H9 (cell line): Measurements from ENCODE around the gene DNAJC2. TPM values are rescaled to one million over a fixed set of nuclear protein-coding genes. Genes with fewer than 3 reads are reported as not detected.

ENCODE experiments used
- DNase-seq: peaks from one replicate; pipeline ENCODE4 v3.0.0-alpha.2; 2017
- H2AFZ ChIP-seq: one replicate; pipeline ENCODE4 v1.6.1; 2013; ENCODE audit warnings: mild to moderate bottlenecking, low read length, control low read depth, moderate library complexity
- H2AK5ac ChIP-seq: 2 replicates; pipeline ENCODE4 v1.6.1; 2013; ENCODE audit warnings: low read length, control low read depth, mixed read lengths; ENCODE audit not compliant: insufficient read length
- H2BK120ac ChIP-seq: one replicate; pipeline ENCODE4 v1.6.1; 2013; ENCODE audit warnings: low read depth, mild to moderate bottlenecking, low read length, control low read depth, inconsistent platforms; ENCODE audit not compliant: poor library complexity, severe bottlenecking
- H2BK12ac ChIP-seq: 2 replicates; pipeline ENCODE4 v1.6.1; 2013; ENCODE audit warnings: low read length, control low read depth, mixed read lengths, low read depth; ENCODE audit not compliant: insufficient read length
- H2BK15ac ChIP-seq: 2 replicates; pipeline ENCODE4 v1.6.1; 2013; ENCODE audit warnings: low read depth, low read length, control low read depth
- H2BK20ac ChIP-seq: one replicate; pipeline ENCODE4 v1.6.1; 2013; ENCODE audit warnings: low read depth, mild to moderate bottlenecking, low read length, control low read depth, inconsistent platforms; ENCODE audit not compliant: poor library complexity, severe bottlenecking
- H2BK5ac ChIP-seq: 2 replicates; pipeline ENCODE4 v1.6.1; 2013; ENCODE audit warnings: low read length, control low read depth, mixed read lengths; ENCODE audit not compliant: insufficient read length
- H3K14ac ChIP-seq: 2 replicates; pipeline ENCODE4 v1.6.1; 2013; ENCODE audit warnings: low read length, control low read depth; ENCODE audit not compliant: insufficient read depth
- H3K18ac ChIP-seq: 2 replicates; pipeline ENCODE4 v1.6.1; 2013; ENCODE audit warnings: low read depth, mild to moderate bottlenecking, mixed read lengths, low read length, control low read depth; ENCODE audit not compliant: insufficient read length
- H3K23ac ChIP-seq: 2 replicates; pipeline ENCODE4 v1.6.1; 2013; ENCODE audit warnings: low read length, control low read depth, mixed read lengths, low read depth; ENCODE audit not compliant: insufficient read length
- H3K23me2 ChIP-seq: 2 replicates; pipeline ENCODE4 v1.6.1; 2013; ENCODE audit warnings: low read depth, mild to moderate bottlenecking, mixed read lengths, low read length, control low read depth; ENCODE audit not compliant: insufficient read length, poor library complexity, severe bottlenecking
- H3K27ac ChIP-seq: 2 replicates; pipeline ENCODE4 v1.5.1; 2013; ENCODE audit warnings: low read length, control low read depth, mixed read lengths, low read depth; ENCODE audit not compliant: insufficient read length
- H3K27me3 ChIP-seq: 2 replicates; pipeline ENCODE4 v1.6.1; 2013; ENCODE audit warnings: low read length, control low read depth, inconsistent platforms; ENCODE audit not compliant: insufficient read depth
- H3K4ac ChIP-seq: 2 replicates; pipeline ENCODE4 v1.6.1; 2013; ENCODE audit warnings: low read depth, mild to moderate bottlenecking, control low read depth, inconsistent platforms, low read length, moderate library complexity
- H3K4me1 ChIP-seq: 2 replicates; pipeline ENCODE4 v1.6.1; 2013; ENCODE audit warnings: low read length, control low read depth, inconsistent platforms; ENCODE audit not compliant: insufficient read depth
- H3K4me2 ChIP-seq: 2 replicates; pipeline ENCODE4 v1.6.1; 2013; ENCODE audit warnings: low read length, control low read depth, mixed read lengths; ENCODE audit not compliant: insufficient read length, insufficient read depth
- H3K56ac ChIP-seq: 2 replicates; pipeline ENCODE4 v1.6.1; 2013; ENCODE audit warnings: low read depth, mild to moderate bottlenecking, mixed read lengths, low read length, control low read depth; ENCODE audit not compliant: insufficient read length
- H3K79me1 ChIP-seq: 2 replicates; pipeline ENCODE4 v1.6.1; 2013; ENCODE audit warnings: low read depth, mild to moderate bottlenecking, moderate library complexity, low read length, control low read depth, inconsistent platforms; ENCODE audit not compliant: insufficient read depth, poor library complexity, severe bottlenecking
- H3K79me2 ChIP-seq: 2 replicates; pipeline ENCODE4 v1.6.1; 2013; ENCODE audit warnings: low read length, control low read depth, inconsistent platforms; ENCODE audit not compliant: insufficient read depth
- H3K9ac ChIP-seq: 2 replicates; pipeline ENCODE4 v1.6.1; 2013; ENCODE audit warnings: low read length, control low read depth, mixed read lengths; ENCODE audit not compliant: insufficient read length; ENCODE audit errors: extremely low read depth
- H3K9me3 ChIP-seq: one replicate; pipeline ENCODE4 v1.6.1; 2013; ENCODE audit warnings: low read depth, low read length, inconsistent platforms; ENCODE audit not compliant: control insufficient read depth
- H3T11ph ChIP-seq: one replicate; pipeline ENCODE4 v1.6.1; 2013; ENCODE audit warnings: mild to moderate bottlenecking, low read length, control low read depth, inconsistent platforms
- H4K20me1 ChIP-seq: one replicate; pipeline ENCODE4 v1.6.1; 2013; ENCODE audit not compliant: control insufficient read depth, insufficient read length, insufficient read depth
- H4K5ac ChIP-seq: 2 replicates; pipeline ENCODE4 v1.6.1; 2013; ENCODE audit warnings: low read depth, mild to moderate bottlenecking, mixed read lengths, low read length, control low read depth; ENCODE audit not compliant: insufficient read length
- H4K8ac ChIP-seq: replicated peaks from 2 replicates; pipeline ENCODE4 v1.6.1; 2013; ENCODE audit warnings: low read length, control low read depth, mixed read lengths, low read depth; ENCODE audit not compliant: insufficient read length
- H4K91ac ChIP-seq: 2 replicates; pipeline ENCODE4 v1.6.1; 2013; ENCODE audit warnings: low read depth, mild to moderate bottlenecking, moderate library complexity, mixed read lengths, low read length, control low read depth; ENCODE audit not compliant: insufficient read length
- H3K27ac Mint-ChIP-seq, 3 experiments: 2 replicates in 2 of 3; 3 replicates in 1 of 3; pipeline ENCODE4 v1.8.0; 2020 to 2021; ENCODE audit warnings: mixed read lengths in 3 of 3, mild to moderate bottlenecking in 1 of 3, moderate library complexity in 1 of 3
- H3K27me3 Mint-ChIP-seq: 2 replicates; pipeline ENCODE4 v1.8.0; 2021; ENCODE audit warnings: low read depth, mild to moderate bottlenecking, moderate library complexity, mixed read lengths
- H3K36me3 Mint-ChIP-seq, 3 experiments: 2 replicates in 2 of 3; 3 replicates in 1 of 3; pipeline ENCODE4 v1.8.0; 2020 to 2021; ENCODE audit warnings: low read depth in 3 of 3, mixed read lengths in 3 of 3; ENCODE audit not compliant: insufficient read depth in 1 of 3
- H3K4me1 Mint-ChIP-seq, 2 experiments: 2 replicates each; pipeline ENCODE4 v1.8.0; 2020; ENCODE audit warnings: mixed read lengths in 2 of 2
- H3K4me3 Mint-ChIP-seq, 2 experiments: 2 replicates in 1 of 2; 3 replicates in 1 of 2; pipeline ENCODE4 v1.8.0; 2020 to 2021; ENCODE audit warnings: mild to moderate bottlenecking in 2 of 2, mixed read lengths in 2 of 2, moderate library complexity in 1 of 2
- H3K9me3 Mint-ChIP-seq, 2 experiments: 2 replicates in 1 of 2; 3 replicates in 1 of 2; pipeline ENCODE4 v1.8.0; 2020; ENCODE audit warnings: mild to moderate bottlenecking in 2 of 2, mixed read lengths in 2 of 2, moderate library complexity in 1 of 2
- WGBS: extraction: QIAGEN DNeasy Blood & Tissue Kit; methylation state at CpG from one replicate; pipeline ENCODE4 v1.1.7; 2013; ENCODE audit warnings: missing lambda C conversion rate, low lambda C conversion rate, mixed read lengths; ENCODE audit not compliant: insufficient read length; ENCODE audit errors: extremely low coverage; 5-methylcytosine and 5-hydroxymethylcytosine counted together
- total RNA-seq: library from RNA; stranded (reverse); gene quantifications from 2 replicates; pipeline ENCODE4 v1.2.1, GENCODE V29; 2021
- TF ChIP-seq, protein P1 (sequence below): fragments of 200-600 bp; sonication (generic); conservative IDR thresholded peaks from 3 replicates; pipeline ENCODE4 v1.8.0; 2021; ENCODE audit warnings: antibody characterized with exemption, mild to moderate bottlenecking

Gene DNAJC2
- total RNA-seq, 1 experiment from 2014 or later: 57.9 TPM

DNA sequence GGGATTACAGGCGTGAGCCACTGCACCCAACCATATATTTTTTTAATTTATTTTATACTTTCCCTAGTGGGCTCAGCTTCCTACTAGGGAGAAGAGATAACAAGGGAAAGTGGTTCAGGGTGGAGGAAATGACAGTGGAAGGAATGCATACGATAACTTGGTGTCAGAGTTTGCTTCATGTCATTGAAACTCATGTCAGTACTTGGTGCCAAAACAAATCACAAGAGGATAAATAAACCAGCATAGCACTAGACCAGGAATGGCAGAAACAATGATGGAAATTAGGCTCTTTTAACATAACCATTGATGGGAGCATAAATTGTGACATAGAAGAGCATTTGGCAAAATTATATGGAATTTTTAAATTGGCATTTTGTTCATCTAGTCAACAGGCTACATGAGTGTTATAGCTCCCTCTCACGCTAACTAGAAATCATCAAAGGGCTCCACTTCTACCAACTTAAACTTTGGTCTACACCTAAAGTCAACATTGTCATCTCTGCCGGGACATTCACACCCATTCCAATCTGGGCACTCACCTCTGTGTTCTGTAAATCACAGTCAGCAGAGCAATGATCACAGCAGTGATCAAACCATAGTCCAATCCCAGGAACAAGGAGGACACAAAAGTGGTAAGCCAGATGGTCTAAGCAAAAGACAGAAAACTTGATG lies 44.0 kb upstream of the DNAJC2 start:
- H3K36me3 Mint-ChIP-seq: no peaks in the 10 kb centered on the region
- no peaks in the 10 kb centered on the region for H3K9me3 Mint-ChIP-seq
- TF ChIP-seq, protein P1, sequence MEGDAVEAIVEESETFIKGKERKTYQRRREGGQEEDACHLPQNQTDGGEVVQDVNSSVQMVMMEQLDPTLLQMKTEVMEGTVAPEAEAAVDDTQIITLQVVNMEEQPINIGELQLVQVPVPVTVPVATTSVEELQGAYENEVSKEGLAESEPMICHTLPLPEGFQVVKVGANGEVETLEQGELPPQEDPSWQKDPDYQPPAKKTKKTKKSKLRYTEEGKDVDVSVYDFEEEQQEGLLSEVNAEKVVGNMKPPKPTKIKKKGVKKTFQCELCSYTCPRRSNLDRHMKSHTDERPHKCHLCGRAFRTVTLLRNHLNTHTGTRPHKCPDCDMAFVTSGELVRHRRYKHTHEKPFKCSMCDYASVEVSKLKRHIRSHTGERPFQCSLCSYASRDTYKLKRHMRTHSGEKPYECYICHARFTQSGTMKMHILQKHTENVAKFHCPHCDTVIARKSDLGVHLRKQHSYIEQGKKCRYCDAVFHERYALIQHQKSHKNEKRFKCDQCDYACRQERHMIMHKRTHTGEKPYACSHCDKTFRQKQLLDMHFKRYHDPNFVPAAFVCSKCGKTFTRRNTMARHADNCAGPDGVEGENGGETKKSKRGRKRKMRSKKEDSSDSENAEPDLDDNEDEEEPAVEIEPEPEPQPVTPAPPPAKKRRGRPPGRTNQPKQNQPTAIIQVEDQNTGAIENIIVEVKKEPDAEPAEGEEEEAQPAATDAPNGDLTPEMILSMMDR: no peak
- H3K56ac ChIP-seq: no peak overlapping the region
- H3K4me1 Mint-ChIP-seq: no peaks in the 10 kb centered on the region
- no peaks in the 10 kb centered on the region for H3K79me1 ChIP-seq
- no CpG with 5 or more reads among the region's 4 CpGs for WGBS
- H4K8ac ChIP-seq: no peak overlapping the region
- H3T11ph ChIP-seq: no peak overlapping the region
- no peak overlapping the region for H3K23ac ChIP-seq
- no peak overlapping the region for H3K4ac ChIP-seq
- H3K4me2 ChIP-seq: no peak overlapping the region
- H3K9me3 ChIP-seq: no peaks in the 10 kb centered on the region
- H3K14ac ChIP-seq: no peak overlapping the region
- H2AK5ac ChIP-seq: no peak overlapping the region
- H3K4me3 Mint-ChIP-seq: no peak overlapping the region
- no peak overlapping the region for H2BK5ac ChIP-seq
- H4K91ac ChIP-seq: no peak overlapping the region
- H3K27me3 Mint-ChIP-seq: peaks cover 2% of the 10 kb centered on the region; the same call in 1 of the 2 replicates
- H3K79me2 ChIP-seq: no peaks in the 10 kb centered on the region
- no peak overlapping the region for H3K27ac Mint-ChIP-seq
- H3K4me1 ChIP-seq: no peaks in the 10 kb centered on the region
- no peak overlapping the region for H4K5ac ChIP-seq
- H2BK15ac ChIP-seq: no peak overlapping the region
- no peaks in the 10 kb centered on the region for H4K20me1 ChIP-seq
- DNase-seq: no peak
- H2BK12ac ChIP-seq: no peak overlapping the region
- no peaks in the 10 kb centered on the region for H3K23me2 ChIP-seq
- H3K18ac ChIP-seq: no peak overlapping the region
- no peak overlapping the region for H2AFZ ChIP-seq
- no peak overlapping the region for H3K27ac ChIP-seq
- no peak overlapping the region for H2BK120ac ChIP-seq
- no peak overlapping the region for H2BK20ac ChIP-seq
- no peaks in the 10 kb centered on the region for H3K27me3 ChIP-seq
- H3K9ac ChIP-seq: no peak overlapping the region
